ENCODE results near the gene CCDC27. TPM values are rescaled to one million over a fixed set of nuclear protein-coding genes. Genes with fewer than 3 reads are reported as not detected.
A peak's percentile ranks its signal among the peaks of the same experiment; 100 is the strongest.

The CCDC27 gene
- total and polyA plus RNA-seq, 3 donors from 2014 or later, result 10.6 to 28.4 (median 18.3) TPM

DNA sequence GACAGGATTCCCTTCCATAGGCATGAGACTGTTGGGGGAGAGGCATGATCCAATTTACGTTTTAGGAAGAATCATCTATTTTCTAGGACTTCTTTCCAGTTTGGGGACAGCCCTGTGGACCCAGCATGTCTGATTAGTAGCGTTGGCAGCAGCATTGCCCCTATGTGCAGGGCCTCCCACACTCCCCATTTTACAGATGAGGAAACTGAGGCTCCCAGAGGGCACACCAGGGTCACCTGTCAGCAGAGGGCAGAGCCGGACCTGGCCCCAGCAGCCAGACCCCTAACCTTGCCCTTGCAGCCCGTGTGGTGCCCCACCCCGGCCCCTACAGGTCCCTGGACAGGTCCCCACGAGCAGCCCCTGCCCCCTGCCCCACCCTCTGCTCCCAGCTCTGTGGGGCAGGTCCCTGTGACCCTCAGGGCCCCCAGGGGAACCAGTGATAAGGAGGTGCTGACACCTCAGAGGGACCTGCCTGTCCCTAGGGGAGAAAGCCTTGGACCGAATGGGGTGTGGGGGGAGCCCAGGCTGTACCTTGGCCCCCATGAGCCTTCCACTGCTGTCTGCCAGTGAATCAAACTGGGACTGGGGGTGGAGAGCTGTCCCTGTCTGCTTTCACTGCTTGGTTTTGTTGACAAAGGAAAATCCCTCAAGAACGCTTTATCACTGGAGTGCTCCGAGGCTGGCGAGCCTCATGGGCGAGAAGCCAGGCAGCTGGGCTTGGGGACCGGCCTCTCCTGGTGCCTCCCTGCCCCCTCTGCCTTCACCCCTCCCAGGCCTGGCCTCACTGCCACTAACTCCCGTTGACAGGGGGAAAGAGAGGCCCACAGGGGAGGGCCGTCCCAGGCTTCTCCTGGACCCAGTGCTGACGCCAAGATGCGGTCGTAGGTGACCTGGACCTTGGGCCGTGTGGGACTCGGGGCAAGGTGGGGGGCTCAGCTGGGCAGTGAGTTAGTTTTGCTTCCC, 39.4 kb upstream of the CCDC27 start:
- Histone ChIP-seq H3K4me1 (no peaks in the 10 kb centered on the region), H3K27ac (no peak overlapping the region), H3K9me3 (no peaks in the 10 kb centered on the region), H3K27me3 (no peaks in the 10 kb centered on the region), H3K36me3 (ENCODE audit: low read depth, missing control alignments) (no peaks in the 10 kb centered on the region), H3K4me3 (no peak overlapping the region)
- DNase-seq, result peak; percentile 43
- intact Hi-C loops (cut with DNase I; ENCODE audit: low total_unique reads), result no loop called here
- 66 to 89% methylated on average over 3 to 19 of the region's 19 CpGs for WGBS, 2 donors
- TF ChIP-seq, protein P1, sequence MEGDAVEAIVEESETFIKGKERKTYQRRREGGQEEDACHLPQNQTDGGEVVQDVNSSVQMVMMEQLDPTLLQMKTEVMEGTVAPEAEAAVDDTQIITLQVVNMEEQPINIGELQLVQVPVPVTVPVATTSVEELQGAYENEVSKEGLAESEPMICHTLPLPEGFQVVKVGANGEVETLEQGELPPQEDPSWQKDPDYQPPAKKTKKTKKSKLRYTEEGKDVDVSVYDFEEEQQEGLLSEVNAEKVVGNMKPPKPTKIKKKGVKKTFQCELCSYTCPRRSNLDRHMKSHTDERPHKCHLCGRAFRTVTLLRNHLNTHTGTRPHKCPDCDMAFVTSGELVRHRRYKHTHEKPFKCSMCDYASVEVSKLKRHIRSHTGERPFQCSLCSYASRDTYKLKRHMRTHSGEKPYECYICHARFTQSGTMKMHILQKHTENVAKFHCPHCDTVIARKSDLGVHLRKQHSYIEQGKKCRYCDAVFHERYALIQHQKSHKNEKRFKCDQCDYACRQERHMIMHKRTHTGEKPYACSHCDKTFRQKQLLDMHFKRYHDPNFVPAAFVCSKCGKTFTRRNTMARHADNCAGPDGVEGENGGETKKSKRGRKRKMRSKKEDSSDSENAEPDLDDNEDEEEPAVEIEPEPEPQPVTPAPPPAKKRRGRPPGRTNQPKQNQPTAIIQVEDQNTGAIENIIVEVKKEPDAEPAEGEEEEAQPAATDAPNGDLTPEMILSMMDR (IDR thresholded peaks at IDR 0.05), result no peak
- no peak for TF ChIP-seq POLR2A (IDR thresholded peaks at IDR 0.05)

DNA sequence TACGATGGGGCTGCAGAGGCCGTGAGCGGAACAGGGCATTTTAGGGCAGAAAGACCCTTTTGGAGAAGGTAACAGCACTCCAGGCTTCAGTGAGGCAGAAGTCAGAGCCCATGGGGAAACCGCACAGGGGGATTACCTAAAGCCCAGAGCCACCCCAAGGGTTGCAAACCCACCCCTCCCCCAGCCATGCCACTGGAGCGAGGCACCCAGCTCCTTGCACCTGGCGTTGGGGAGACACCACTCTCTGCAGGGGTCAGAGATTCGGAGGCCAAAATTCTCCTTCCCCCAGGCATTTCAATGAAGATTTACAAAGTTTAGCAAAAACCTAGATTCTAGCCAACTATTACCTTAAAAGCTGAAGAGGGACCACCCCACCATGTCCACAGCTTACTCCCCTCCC, 38.4 kb upstream of the CCDC27 start:
- DNase-seq, result no peak
- Histone ChIP-seq H3K36me3 (ENCODE audit: low read depth, missing control alignments) (no peaks in the 10 kb centered on the region), H3K27me3 (no peaks in the 10 kb centered on the region), H3K4me3 (no peak overlapping the region), H3K27ac (no peak overlapping the region), H3K4me1 (no peaks in the 10 kb centered on the region), H3K9me3 (no peaks in the 10 kb centered on the region)
- TF ChIP-seq POLR2A (IDR thresholded peaks at IDR 0.05), result no peak
- TF ChIP-seq, protein P1 (IDR thresholded peaks at IDR 0.05), result no peak
- intact Hi-C loops (cut with DNase I; ENCODE audit: low total_unique reads), result no loop called here
- WGBS, 2 donors, result 90 to 92% methylated on average over 7 of the region's 7 CpGs

DNA sequence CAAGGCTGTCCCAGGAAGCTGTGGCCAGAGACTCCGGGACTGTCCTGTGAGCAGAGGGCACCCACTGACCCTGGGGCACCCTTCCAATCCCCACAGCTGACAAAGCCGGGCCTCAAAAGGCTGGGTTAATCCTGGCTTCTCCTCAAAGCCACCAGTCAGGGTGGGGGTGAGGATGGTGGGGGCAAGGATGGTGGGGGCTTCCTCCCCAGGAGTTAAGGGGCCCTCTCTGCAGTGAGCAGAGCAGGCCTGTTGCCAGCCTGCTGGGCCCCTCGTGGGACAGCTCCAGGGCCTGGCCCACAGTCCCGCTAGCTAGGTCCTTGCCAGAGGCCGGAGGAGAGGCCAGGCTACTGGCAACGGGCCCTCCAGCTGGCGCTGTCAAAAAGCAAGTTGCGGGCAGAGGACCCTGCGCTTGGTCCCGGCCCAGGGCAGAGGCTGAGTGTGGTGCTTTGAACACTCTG, 37.9 kb upstream of the CCDC27 start:
- no peak for TF ChIP-seq POLR2A (IDR thresholded peaks at IDR 0.05)
- TF ChIP-seq, protein P1 (IDR thresholded peaks at IDR 0.05), result no peak
- 52 to 100% methylated on average over 1 to 9 of the region's 10 CpGs for WGBS, 2 donors
- no peak for DNase-seq
- no peak overlapping the region for H3K4me3 ChIP-seq
- no peaks in the 10 kb centered on the region for H3K27me3 ChIP-seq
- no peak overlapping the region for H3K27ac ChIP-seq
- no peaks in the 10 kb centered on the region for H3K9me3 ChIP-seq
- no peaks in the 10 kb centered on the region for H3K36me3 ChIP-seq (ENCODE audit: low read depth, missing control alignments)
- H3K4me1 ChIP-seq, result no peaks in the 10 kb centered on the region
- intact Hi-C loops (cut with DNase I; ENCODE audit: low total_unique reads), result no loop called here

- no peak overlapping the region for H3K4me3 ChIP-seq
- no peak for DNase-seq
- H3K4me1 ChIP-seq, result no peaks in the 10 kb centered on the region
- intact Hi-C loops (cut with DNase I; ENCODE audit: low total_unique reads), result no loop called here
- no peaks in the 10 kb centered on the region for H3K36me3 ChIP-seq (ENCODE audit: low read depth, missing control alignments)
- H3K9me3 ChIP-seq, result no peaks in the 10 kb centered on the region
- TF ChIP-seq, protein P1 (IDR thresholded peaks at IDR 0.05), result no peak
- no peak for TF ChIP-seq POLR2A (IDR thresholded peaks at IDR 0.05)
- H3K27me3 ChIP-seq, result no peaks in the 10 kb centered on the region
- no peak overlapping the region for H3K27ac ChIP-seq
- WGBS, 2 donors, result 83 to 94% methylated on average over 2 to 9 of the region's 10 CpGs
Measured at GRCh38 chr1:3714814-3715213, 37.4 kb upstream of the CCDC27 start.
